HG02973 (cell line): ENCODE results near the gene JAK1.
"Not testable (repeated sequence)": the region's sequence is repeated elsewhere in the genome, so short reads cannot be mapped to it uniquely, and the experiment has no call there.

ENCODE experiments used
- ATAC-seq: cut with Tn5 transposase; IDR thresholded peaks from one replicate; pipeline ENCODE4 v1.9.1; 2021; ENCODE audit warnings: moderate library complexity; ENCODE audit not compliant: unreplicated experiment

Gene JAK1

DNA sequence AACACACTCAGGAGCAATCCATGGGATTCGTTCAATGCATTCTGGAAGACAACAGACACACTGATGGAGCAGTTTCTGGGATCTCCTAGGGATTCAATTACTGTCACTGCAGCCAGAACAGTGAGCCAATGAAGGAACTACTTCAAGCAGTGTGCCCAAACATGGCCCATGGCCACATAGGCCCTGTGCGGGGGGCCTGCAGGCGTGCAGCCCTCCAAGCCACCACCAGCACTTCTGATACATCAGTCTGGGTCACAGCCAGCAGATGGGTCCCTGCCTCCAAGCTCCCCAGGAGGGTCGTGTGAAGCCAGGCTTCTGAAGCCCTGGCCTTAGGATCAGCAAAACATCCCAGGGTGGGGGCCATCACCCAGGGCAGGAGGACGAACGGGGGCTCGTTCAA lies 122.2 kb downstream of the JAK1 start:
- ATAC-seq: no peak

DNA sequence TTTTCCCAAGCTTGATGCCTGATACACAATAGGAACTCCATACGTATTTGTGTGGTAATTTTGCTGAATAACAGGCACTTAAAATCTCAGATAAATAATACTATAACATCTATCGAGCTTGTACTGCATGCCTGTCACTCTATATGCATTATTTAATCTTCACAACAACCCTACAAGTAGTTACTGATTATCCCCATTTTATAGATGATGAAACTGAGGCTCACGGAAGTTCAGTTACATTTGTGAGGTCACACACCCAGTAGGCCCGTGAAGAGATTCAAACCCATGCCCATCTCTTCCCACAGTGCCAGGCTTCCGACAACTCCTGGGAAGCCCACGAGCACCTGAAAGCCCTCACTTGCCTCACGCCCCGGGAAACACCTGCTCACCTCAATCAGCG lies 122.7 kb downstream of the JAK1 start:
- ATAC-seq: no peak

- no peak for ATAC-seq
These were observed 124.1 kb downstream of the JAK1 start for GRCh38 chr1:64842224-64842623.

GRCh38 chr1:64841330-64842065 lies 124.9 kb downstream of the JAK1 start:
- no peak for ATAC-seq

- no peak for ATAC-seq
These were observed 126.5 kb downstream of the JAK1 start for GRCh38 chr1:64839732-64840405.

DNA sequence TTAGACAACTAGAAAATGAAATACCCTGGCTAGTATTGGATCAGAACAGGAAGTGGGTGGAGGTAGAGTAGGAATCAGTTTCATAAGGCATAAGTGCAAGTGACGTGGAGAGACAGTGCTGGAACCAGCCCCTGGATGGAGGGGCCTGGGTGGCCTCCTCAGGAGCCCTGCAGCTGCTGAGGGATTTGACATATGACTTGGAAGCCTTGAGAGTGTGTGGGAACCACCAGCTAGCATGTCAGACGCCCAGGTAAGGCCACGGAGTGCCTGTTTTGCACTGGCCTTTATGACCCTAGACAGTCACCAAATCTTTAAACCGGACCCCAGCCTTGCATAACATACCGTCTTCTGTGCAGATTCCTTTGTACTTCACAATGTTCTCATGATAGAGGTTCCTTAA lies 127.1 kb downstream of the JAK1 start:
- no peak for ATAC-seq

GRCh38 chr1:64838486-64838885 lies 127.9 kb downstream of the JAK1 start:
- ATAC-seq: no peak

- ATAC-seq: no peak
These were observed 129.5 kb downstream of the JAK1 start for GRCh38 chr1:64836802-64837201.

- ATAC-seq: no peak
These were observed 131.6 kb downstream of the JAK1 start for GRCh38 chr1:64834734-64835133.

- no peak for ATAC-seq
These were observed 136.2 kb downstream of the JAK1 start for GRCh38 chr1:64830030-64830651.

DNA sequence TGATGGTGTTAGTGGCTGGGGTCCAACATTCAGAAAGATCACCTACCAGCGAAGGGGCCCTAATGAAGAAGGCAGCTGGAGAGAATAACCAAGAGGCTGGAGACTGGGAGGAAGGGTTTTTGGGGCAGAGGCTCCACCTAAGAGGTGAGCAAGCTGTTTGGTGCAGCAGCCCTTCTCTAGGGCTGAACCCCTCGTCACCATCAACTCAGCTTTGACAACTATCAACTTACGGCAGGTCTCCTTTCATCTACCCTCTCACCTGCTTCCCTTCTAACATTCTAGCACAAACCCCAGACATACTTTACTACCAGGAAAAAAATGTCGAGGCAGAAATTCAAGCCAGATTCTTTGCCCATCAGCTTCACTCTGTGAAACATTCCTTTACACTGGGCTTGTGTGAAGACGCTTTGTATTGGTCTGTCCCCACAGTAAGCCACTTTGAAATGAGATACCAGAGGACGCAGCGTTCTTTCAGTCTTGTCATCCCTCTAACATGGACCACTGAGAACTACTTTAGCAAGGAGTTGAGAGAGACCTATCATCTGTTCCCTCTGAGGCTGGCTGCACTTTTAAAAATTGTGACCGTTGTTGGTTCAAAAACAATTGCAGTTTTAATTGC lies 136.8 kb downstream of the JAK1 start:
- ATAC-seq: no peak

GRCh38 chr1:64828829-64829228 lies 137.5 kb downstream of the JAK1 start:
- no peak for ATAC-seq

DNA sequence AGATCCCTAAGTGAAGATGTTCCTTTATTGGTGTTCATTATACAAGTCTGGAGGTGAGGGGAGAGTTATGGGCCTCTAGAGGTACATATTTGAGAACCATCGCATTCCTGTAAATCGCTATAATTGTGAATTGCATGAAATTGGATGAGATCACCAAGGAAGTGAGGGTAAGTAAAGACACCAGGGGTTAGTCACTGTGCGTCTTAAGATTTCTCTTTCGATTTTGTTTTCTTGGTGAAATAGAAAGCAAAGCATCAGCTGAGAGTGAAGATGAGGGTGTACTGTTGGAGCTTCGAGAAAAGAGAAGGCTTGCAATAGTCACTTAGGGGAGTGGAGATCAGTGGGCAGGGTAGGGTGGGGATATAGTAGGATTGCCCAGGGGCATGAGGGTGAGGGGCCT lies 139.4 kb downstream of the JAK1 start:
- peak; percentile 45 for ATAC-seq

DNA sequence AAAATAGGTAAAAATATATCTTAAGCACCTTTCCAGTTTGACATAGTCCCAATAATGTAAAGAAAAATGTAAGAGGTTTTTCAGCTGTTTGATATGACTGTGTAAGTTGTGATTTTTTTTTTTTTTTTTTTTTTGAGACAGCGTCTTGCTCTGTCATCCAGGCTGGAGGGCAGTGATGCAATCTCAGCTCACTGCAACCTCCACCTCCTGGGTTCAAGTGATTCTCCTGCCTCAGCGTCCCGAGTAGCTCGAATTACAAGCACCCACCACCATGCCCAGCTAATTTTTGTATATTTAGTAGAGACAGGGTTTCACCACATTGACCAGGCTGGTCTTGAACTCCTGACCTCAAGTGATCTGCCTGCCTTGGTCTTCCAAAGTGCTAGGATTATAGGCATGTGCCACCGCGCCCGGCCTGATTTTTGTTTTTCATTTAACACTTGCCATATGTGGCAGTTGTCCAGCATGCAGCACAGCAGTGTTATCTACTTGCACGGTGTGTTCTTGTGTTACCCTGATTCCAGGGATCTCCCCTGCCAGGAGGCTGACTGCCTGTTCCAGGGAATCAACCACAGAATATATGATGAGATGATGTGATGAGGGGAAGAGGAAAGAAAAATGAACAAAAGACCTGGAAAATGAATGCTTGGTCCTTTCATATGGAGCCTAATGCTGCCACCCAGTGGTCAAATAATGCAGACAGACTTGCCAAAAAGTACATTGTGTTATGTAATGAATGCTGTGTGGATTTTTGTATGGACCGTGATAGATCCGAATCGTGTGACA lies 142.5 kb downstream of the JAK1 start:
- peak; percentile 53 for ATAC-seq

DNA sequence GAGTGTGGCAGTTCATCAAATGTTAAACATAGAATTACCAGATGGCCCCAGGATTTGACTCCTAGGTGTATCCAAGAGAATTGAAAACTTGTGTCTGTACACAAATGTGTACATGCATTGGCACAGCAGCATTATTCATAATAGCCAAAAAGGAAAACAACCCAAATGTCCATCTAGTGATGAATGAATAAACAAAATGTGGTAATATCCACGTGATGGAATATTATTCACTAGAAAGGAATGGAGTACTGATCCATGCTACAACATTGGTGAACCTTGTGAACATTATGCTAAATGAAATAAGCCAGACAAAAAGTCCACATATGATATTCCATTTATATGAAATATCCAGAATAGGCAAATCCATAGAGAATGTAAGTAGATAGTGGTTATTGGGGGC lies 143.7 kb downstream of the JAK1 start:
- ATAC-seq: no peak

GRCh38 chr1:64820572-64820971 lies 145.8 kb downstream of the JAK1 start:
- not testable (repeated sequence) for ATAC-seq

GRCh38 chr1:64817364-64817763 lies 149.0 kb downstream of the JAK1 start:
- ATAC-seq: not testable (repeated sequence)

DNA sequence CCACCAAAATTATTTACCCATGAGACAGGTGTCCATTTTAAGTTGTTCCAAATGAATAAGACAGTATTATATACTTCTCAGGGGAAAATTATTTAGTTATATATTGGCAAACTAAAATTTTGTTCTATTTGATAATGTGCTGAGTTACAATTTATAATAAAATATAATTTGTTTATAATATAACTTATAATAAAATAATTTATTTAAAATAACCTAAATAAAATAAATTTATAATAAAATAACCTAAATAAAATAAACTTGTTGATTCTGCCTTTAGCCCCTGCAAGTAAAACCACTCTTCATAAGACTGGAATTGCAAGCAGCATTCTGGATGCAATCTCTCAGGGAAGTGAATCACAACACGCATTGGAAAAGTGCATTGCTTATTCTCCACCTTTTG lies 151.9 kb downstream of the JAK1 start:
- ATAC-seq: no peak

DNA sequence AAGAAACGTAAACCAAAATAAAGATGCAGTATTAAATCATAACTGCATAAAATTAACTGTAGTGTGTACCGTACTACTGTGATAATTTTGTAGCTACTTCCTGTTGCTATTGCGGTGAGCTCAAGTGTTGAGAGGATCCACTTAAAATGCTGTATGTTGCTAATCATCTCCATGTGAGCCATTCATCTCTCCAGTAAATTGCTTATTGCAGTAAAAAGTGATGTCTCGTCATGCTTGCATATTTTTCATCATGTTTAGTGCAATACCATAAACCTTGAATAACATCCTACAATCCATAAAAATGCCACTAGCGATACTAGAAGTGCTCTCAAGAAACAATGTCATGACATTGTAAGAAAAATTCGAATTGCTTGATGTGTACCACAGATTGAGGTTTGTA lies 155.2 kb downstream of the JAK1 start:
- ATAC-seq: no peak

- ATAC-seq: no peak
These were observed 156.3 kb downstream of the JAK1 start for GRCh38 chr1:64810001-64810400.

GRCh38 chr1:64809309-64809708 lies 157.0 kb downstream of the JAK1 start:
- no peak for ATAC-seq
